GM18868 (cell line): ENCODE results near the gene NUDT14.

Source experiments
- ATAC-seq: cut with Tn5 transposase; IDR thresholded peaks from one replicate; pipeline ENCODE4 v1.9.1; 2021; ENCODE audit warnings: mild to moderate bottlenecking, moderate library complexity; ENCODE audit not compliant: unreplicated experiment

The NUDT14 gene

GRCh38 chr14:105199093-105199492 is 18.0 kb upstream of the NUDT14 start:
- no peak for ATAC-seq

GRCh38 chr14:105198588-105198987 is 17.5 kb upstream of the NUDT14 start:
- ATAC-seq = no peak

- ATAC-seq = no peak
These were observed 16.1 kb upstream of the NUDT14 start for GRCh38 chr14:105197211-105197641.

DNA sequence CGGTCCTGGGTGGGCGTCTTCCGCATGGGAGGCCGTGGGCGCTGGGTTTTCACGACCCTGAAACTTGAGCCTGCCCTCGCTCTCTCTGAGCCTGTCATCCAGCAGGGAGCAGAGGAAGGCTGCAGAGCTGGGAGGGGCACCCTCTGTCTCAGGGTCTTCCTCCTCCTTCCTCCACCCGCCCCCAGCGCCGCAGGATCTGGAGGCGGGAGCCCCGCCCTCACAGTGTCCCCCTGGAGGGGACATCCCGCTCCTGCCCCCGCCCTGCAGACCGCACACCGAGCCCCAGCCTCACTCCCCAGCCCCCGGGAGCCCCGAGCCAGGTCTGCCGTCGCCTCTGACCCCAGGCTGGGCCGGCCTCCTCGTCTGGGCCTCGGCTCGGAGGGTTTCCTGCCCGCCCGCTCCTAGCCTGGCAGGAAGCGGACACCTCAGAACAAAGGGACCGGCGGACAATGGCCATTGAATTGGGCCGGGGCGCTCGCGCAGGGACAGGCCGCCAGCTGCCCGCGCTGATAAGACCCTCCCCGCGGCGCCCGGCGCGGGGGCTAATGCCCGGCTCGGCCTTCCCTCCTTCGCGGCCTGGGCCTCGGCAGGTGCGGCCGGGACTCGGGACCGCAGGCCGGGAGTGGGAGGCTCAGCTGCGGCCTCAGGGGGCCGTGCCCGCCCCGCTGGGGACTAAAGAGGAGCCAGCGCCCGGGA is 15.3 kb upstream of the NUDT14 start:
- ATAC-seq = no peak

GRCh38 chr14:105195522-105196264 is 14.6 kb upstream of the NUDT14 start:
- no peak for ATAC-seq

- no peak for ATAC-seq
These were observed 13.9 kb upstream of the NUDT14 start for GRCh38 chr14:105195051-105195450.

- ATAC-seq = no peak
These were observed 13.0 kb upstream of the NUDT14 start for GRCh38 chr14:105193916-105194782.

GRCh38 chr14:105192866-105193731 is 12.0 kb upstream of the NUDT14 start:
- no peak for ATAC-seq

GRCh38 chr14:105187935-105188524 is 6.9 kb upstream of the NUDT14 start:
- no peak for ATAC-seq

- ATAC-seq = no peak
These were observed 6.0 kb upstream of the NUDT14 start for GRCh38 chr14:105187116-105187515.

DNA sequence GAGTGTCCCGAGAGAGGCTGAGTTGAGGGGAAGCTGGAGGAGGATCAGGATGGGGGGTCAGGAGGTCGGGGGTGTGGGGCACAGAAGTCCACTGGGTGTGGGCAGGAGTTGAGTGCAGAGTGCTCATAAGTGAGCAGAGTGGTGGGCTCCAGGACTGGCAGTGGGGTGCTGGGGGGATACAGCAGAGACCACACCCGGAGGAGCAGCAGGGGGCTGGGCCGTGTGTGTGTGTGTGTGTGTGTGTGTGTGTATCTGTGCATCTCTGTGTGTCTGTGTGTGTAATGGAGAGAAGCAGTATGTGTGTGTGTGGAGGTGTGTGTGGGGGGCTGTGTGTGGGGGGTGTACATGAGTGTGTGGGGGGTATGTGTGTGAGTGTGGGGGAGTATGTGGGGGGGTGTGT is 4.9 kb upstream of the NUDT14 start:
- ATAC-seq = no peak

DNA sequence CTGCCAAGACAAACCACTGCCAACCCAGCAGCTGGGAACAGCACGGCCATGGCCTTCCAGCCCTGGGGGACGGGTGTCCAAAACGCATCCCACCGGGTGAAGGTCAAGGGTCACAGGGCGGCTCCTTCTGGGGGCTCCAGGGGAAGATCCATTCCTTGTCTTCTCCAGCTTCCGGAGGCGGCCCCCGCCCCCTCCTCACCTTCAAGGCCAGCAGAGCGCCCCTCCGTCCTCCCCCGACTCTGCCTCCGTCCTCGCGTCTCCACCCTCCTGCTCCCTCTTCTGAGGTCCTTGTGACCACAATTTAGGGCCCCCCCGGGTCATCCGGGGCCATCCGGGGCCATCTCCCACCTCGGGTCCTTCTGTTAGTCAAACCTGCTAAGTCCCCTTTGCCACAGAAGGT is 3.9 kb upstream of the NUDT14 start:
- ATAC-seq = no peak

- no peak for ATAC-seq
These were observed 3.3 kb upstream of the NUDT14 start for GRCh38 chr14:105184461-105184860.

DNA sequence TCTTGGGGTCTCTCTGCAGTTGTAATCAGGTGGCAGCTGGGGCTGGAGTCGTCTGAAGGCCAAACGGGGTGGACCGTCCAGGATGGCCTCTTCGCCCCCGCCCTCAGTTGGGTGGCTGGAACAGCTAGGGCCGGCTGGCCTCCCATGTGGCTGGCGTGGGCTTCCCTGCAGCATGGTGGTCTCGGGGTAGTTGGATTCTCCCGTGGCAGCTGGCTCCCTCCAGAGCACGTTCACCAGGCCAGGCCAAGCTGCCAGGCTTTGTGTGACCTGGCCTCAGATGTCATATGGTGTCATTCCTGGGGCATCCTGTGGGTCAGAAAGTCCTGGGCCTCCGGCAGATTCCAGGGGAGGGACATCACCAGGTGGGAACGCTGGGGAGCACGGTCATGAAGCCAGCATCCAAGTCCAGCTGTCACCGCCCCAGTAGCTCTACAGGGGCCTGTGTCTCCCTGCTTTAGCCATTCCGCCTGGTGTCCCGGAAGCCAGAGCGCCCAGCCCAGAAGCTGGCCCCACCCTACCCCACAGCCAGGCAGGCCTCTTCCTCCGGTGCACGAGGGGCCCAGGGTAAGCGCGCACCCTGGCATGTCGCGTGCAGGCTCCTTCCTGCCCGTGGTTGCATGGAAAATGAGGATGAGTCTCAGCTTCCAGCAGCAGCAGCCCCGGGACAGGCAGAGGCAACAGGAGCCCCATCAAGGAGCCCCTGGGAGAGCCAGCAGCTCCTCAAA is 1.3 kb upstream of the NUDT14 start:
- ATAC-seq = no peak

DNA sequence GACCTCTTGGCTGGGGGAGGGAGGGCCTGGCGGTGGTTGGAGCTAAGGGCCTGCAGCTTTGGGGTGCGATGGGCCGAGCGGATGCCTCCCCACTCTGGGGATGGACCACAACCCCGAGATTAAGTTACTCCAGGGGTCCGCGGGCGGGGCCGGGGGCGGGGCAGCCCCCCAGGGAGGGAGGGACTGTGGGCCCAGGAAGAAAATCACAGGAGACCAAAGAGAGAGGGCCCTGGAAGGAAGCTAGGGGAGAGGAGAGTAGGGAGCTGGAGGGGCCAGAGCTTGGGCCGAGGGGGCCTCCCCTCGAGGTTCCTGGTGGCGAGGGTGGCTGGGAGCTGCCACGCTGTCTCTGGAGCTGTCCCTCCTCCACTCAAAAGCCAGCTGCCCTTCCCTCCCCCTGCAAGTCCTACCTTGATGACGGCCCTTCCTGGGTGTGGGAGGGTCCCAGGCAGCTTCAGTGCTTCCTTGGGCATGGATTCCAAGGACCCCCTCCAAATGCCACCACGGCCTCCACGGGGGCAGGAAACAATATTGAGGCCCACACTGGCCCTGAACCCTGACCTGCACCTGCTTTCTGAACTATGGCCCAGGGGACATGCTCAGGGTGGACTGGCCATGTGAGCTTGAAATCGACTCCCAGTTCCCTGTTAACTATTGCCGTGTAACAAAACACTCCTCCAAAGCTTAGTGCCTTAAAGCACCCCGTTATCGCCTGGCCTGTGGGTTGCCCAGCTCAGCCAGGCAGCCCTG is 610 bp upstream of the NUDT14 start:
- ATAC-seq = no peak

DNA sequence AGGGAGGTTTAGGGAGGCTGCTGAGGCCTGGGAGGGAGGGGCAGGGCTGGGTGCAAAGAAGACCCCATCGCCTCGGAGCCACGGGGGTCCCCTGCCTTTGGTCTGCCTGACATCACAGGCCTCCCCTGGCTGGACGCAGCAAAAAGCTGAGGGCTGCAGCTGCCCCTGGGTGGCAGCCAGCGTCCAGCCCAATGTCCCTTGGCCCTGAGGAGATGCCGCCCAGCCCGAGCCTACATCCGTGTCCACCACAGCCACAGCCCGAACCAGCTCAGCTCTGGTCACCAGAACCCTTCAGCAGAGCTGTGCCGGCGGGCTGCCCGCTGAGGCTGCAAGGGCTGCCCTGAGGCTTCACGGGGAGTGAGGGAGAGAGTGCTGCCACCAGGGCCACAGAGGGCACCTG is 1.9 kb downstream of the NUDT14 start:
- no peak for ATAC-seq

- no peak for ATAC-seq
These were observed 2.3 kb downstream of the NUDT14 start for GRCh38 chr14:105178868-105179140.

DNA sequence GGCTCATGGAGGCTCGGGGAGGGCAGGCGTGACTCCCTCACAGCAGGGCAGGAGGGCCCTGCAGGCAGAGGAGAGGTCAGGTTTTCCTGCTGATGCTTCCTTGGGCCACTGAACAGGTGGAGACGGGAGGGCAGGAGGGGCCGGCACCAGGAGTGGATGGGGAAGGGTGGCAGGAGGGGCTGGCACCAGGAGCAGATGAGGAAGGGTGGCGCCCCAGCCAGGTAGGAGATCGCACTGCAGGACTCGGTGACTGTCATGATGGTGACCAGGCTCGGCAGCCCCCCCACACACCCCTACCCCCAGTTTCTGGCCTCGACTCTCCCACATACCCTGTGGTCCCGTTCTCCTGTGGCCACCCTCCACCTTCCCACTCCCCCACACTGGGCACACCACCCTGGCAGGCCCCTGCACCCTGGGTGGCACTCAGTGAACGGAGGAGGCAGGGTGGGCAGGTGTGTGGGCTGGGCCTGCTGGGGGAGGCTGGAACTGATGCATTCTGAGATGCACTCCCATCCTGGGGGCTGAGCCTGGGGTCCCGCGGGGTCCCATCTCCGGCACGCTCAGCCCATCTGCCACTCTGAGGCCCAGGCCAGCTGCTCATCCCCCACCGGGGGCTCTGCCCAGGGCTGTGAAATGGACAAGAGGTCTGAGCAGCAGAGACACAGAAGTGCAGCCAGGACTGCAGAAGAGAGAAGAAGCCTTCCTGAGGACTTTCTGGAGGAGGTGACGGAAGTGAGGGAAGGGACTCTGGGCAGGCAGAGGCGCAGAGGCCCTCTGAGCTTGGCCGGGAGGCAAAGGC is 2.8 kb downstream of the NUDT14 start:
- no peak for ATAC-seq
